Smooth muscle cell (in vitro differentiated cells): ENCODE measurements around the gene C12orf43. TPM values are rescaled to one million over a fixed set of nuclear protein-coding genes. Genes with fewer than 3 reads are reported as not detected.
A peak's percentile ranks its signal among the peaks of the same experiment; 100 is the strongest.

ENCODE experiments used
- DNase-seq: peaks from one replicate; lab custom pipeline; 2025; ENCODE audit not compliant: unreplicated experiment; lab: John Stamatoyannopoulos, UW
- H2AFZ ChIP-seq: fragments of 200-600 bp; sonication (generic); 2 replicates; pipeline ENCODE4 v1.6.0; 2016; ENCODE audit warnings: antibody characterized with exemption, low read depth, mild to moderate bottlenecking
- H3F3A ChIP-seq: fragments of 200-600 bp; sonication (generic); 2 replicates; pipeline ENCODE4 v1.6.0; 2017; ENCODE audit warnings: antibody characterized with exemption, low read depth
- H3K27ac ChIP-seq: fragments of 200-600 bp; sonication (generic); 2 replicates; pipeline ENCODE4 v1.5.1; 2016; ENCODE audit warnings: low read depth, mild to moderate bottlenecking
- H3K27me3 ChIP-seq: fragments of 200-600 bp; sonication (generic); 2 replicates; pipeline ENCODE4 v1.6.1; 2016; ENCODE audit warnings: low read depth, mild to moderate bottlenecking
- H3K36me3 ChIP-seq: fragments of 200-600 bp; sonication (generic); 2 replicates; pipeline ENCODE4 v1.5.1; 2016; ENCODE audit warnings: low read depth
- H3K4me1 ChIP-seq: fragments of 200-600 bp; sonication (generic); 2 replicates; pipeline ENCODE4 v1.5.1; 2016; ENCODE audit warnings: low read depth
- H3K4me2 ChIP-seq: fragments of 200-600 bp; sonication (generic); 2 replicates; pipeline ENCODE4 v1.6.0; 2016; ENCODE audit warnings: mild to moderate bottlenecking
- H3K4me3 ChIP-seq: fragments of 200-600 bp; sonication (generic); 2 replicates; pipeline ENCODE4 v1.5.1; 2016; ENCODE audit warnings: mild to moderate bottlenecking
- H3K79me2 ChIP-seq: fragments of 200-600 bp; sonication (generic); 2 replicates; pipeline ENCODE4 v1.6.0; 2016; ENCODE audit warnings: low read depth, mild to moderate bottlenecking
- H3K9ac ChIP-seq: fragments of 200-600 bp; sonication (generic); 2 replicates; pipeline ENCODE4 v1.6.0; 2016; ENCODE audit warnings: low read depth
- H3K9me3 ChIP-seq: fragments of 200-600 bp; sonication (generic); replicated peaks from 2 replicates; pipeline ENCODE4 v1.5.1; 2016; ENCODE audit warnings: low read depth
- H4K20me1 ChIP-seq: fragments of 200-600 bp; sonication (generic); 2 replicates; pipeline ENCODE4 v1.6.0; 2016; ENCODE audit warnings: low read depth
- CTCF ChIP-seq: fragments of 200-600 bp; sonication (generic); IDR thresholded peaks from 2 replicates; pipeline ENCODE4 v1.5.1; 2017; ENCODE audit warnings: borderline replicate concordance, mild to moderate bottlenecking, antibody characterized with exemption; ENCODE audit not compliant: insufficient read depth, poor library complexity, severe bottlenecking
- WGBS: methylation state at CpG from one replicate; pipeline ENCODE4 v1.1.7; 2016; ENCODE audit warnings: low lambda C conversion rate; 5-methylcytosine and 5-hydroxymethylcytosine counted together
- polyA plus RNA-seq: library from polyadenylated mRNA; unstranded; fragments of >200 nt; fragmentation: Nextera tagmentation; extraction: Ambion mirVana; gene quantifications from 2 replicates; pipeline ENCODE4 v1.2.1, GENCODE V29; 2016
- total RNA-seq: library from RNA; depleted of rRNA; stranded (reverse); fragments of >200 nt; gene quantifications from 2 replicates; pipeline ENCODE4 v1.2.3, GENCODE V29; 2014

C12orf43 gene
- total and polyA plus RNA-seq, 2 experiments from 2014 or later: 9.4 to 14.1 TPM

- H3K9ac ChIP-seq: no peak overlapping the region
- H4K20me1 ChIP-seq: no peaks in the 10 kb centered on the region
- no peaks in the 10 kb centered on the region for H3K79me2 ChIP-seq
- no peaks in the 10 kb centered on the region for H3K27me3 ChIP-seq
- no peaks in the 10 kb centered on the region for H3K4me1 ChIP-seq
- no peak overlapping the region for H2AFZ ChIP-seq
- no peaks in the 10 kb centered on the region for H3K36me3 ChIP-seq
- no peak for TF ChIP-seq CTCF
- no peaks in the 10 kb centered on the region for H3K9me3 ChIP-seq
- H3K27ac ChIP-seq: no peak overlapping the region
- no peak overlapping the region for H3K4me3 ChIP-seq
- no peak overlapping the region for H3K4me2 ChIP-seq
- WGBS: 89% methylated on average over 11 of the region's 11 CpGs
- no peak for DNase-seq
- no peaks in the 10 kb centered on the region for H3F3A ChIP-seq
These were observed 46.2 kb upstream of the C12orf43 start for GRCh38 chr12:121062391-121063045.

- H3K79me2 ChIP-seq: no peaks in the 10 kb centered on the region
- WGBS: 73% methylated on average over 2 of the region's 2 CpGs
These were observed 45.5 kb upstream of the C12orf43 start for GRCh38 chr12:121061831-121062230.

GRCh38 chr12:121060149-121061001 is 44.1 kb upstream of the C12orf43 start:
- Histone ChIP-seq H3K9me3 (no peaks in the 10 kb centered on the region), H3K4me2 (peak overlapping the region; percentile 59), H3K79me2 (no peaks in the 10 kb centered on the region), H3F3A (no peaks in the 10 kb centered on the region), H3K27ac (no peak overlapping the region), H3K4me1 (no peaks in the 10 kb centered on the region), H3K27me3 (no peaks in the 10 kb centered on the region), H3K4me3 (peak overlapping the region; percentile 17), H4K20me1 (no peaks in the 10 kb centered on the region), H3K9ac (no peak overlapping the region), H2AFZ (peak overlapping the region; percentile 73), H3K36me3 (no peaks in the 10 kb centered on the region)
- peak; percentile 54 for TF ChIP-seq CTCF
- 47% methylated on average over 16 of the region's 16 CpGs for whole genome bisulfite sequencing
- peak; percentile 3 for DNase-seq

More at GRCh38 chr12:121061831-121062230, 45.5 kb upstream of the C12orf43 start:
- H4K20me1 ChIP-seq: no peaks in the 10 kb centered on the region
- no peak for TF ChIP-seq CTCF
- no peak for DNase-seq
- no peak overlapping the region for H2AFZ ChIP-seq
- no peak overlapping the region for H3K4me3 ChIP-seq
- no peaks in the 10 kb centered on the region for H3K27me3 ChIP-seq
- no peaks in the 10 kb centered on the region for H3F3A ChIP-seq
- H3K36me3 ChIP-seq: no peaks in the 10 kb centered on the region
- no peaks in the 10 kb centered on the region for H3K4me1 ChIP-seq
- H3K27ac ChIP-seq: no peak overlapping the region
- no peaks in the 10 kb centered on the region for H3K9me3 ChIP-seq
- H3K4me2 ChIP-seq: no peak overlapping the region
- no peak overlapping the region for H3K9ac ChIP-seq
